HEK293 (cell line): ENCODE measurements around the gene FAM89B.
A peak's percentile ranks its signal among the peaks of the same experiment; 100 is the strongest.

Experiments used
- KLF9 ChIP-seq: fragments of 450-650 bp; formaldehyde crosslinking; IDR thresholded peaks from 2 replicates; pipeline ENCODE4 v1.5.1; 2016; ENCODE audit warnings: missing biosample characterization, missing genetic modification characterization, low read depth
- MEIS1 ChIP-seq: sonication (generic); formaldehyde crosslinking; IDR thresholded peaks from 2 replicates; pipeline ENCODE4 v1.8.1; 2022; ENCODE audit warnings: missing genetic modification reagents, mild to moderate bottlenecking, borderline replicate concordance
- SCRT2 ChIP-seq: fragments of 450-650 bp; formaldehyde crosslinking; IDR thresholded peaks from 2 replicates; pipeline ENCODE4 v1.5.1; 2016; ENCODE audit warnings: missing biosample characterization, missing genetic modification characterization
- SETDB1 ChIP-seq: IDR thresholded peaks from one replicate; pipeline ENCODE4 v1.6.1; 2017; ENCODE audit warnings: mild to moderate bottlenecking, low read length, moderate library complexity, mixed read lengths; ENCODE audit not compliant: insufficient read length
- SP3 ChIP-seq: fragments of 450-650 bp; formaldehyde crosslinking; IDR thresholded peaks from 2 replicates; pipeline ENCODE4 v1.5.1; 2016; ENCODE audit warnings: missing biosample characterization, missing genetic modification characterization
- ZBTB8A ChIP-seq: fragments of 450-650 bp; formaldehyde crosslinking; IDR thresholded peaks from 2 replicates; pipeline ENCODE4 v1.5.1; 2016; ENCODE audit warnings: missing biosample characterization, missing genetic modification characterization
- ZFP37 ChIP-seq: fragments of 450-650 bp; formaldehyde crosslinking; IDR thresholded peaks from 2 replicates; pipeline ENCODE4 v1.5.1; 2016; ENCODE audit warnings: missing biosample characterization, missing genetic modification characterization
- ZNF169 ChIP-seq: fragments of 450-650 bp; formaldehyde crosslinking; IDR thresholded peaks from 2 replicates; pipeline ENCODE4 v1.5.1; 2016; ENCODE audit warnings: missing biosample characterization, missing genetic modification characterization
- ZNF274 ChIP-seq, 2 experiments: fragments of 200-500 bp in 1 of 2; fragments of 450-650 bp in 1 of 2; sonication (Bioruptor generic) in 1 of 2; formaldehyde crosslinking in 1 of 2; IDR thresholded peaks; 2 replicates each; pipeline versions ENCODE4 v1.5.1 to v1.6.1; 2014 to 2016; ENCODE audit warnings: borderline replicate concordance in 1 of 2, inconsistent platforms in 1 of 2, low read length in 1 of 2, missing biosample characterization in 1 of 2, missing genetic modification characterization in 1 of 2
- ZNF311 ChIP-seq: fragments of 450-650 bp; formaldehyde crosslinking; IDR thresholded peaks from 2 replicates; pipeline ENCODE4 v1.5.1; 2017; ENCODE audit warnings: missing biosample characterization, missing genetic modification characterization, borderline replicate concordance
- ZNF350 ChIP-seq: fragments of 450-650 bp; formaldehyde crosslinking; IDR thresholded peaks from 2 replicates; pipeline ENCODE4 v1.5.0; 2017; ENCODE audit warnings: missing biosample characterization, mild to moderate bottlenecking, missing genetic modification characterization
- ZNF394 ChIP-seq: fragments of 450-650 bp; formaldehyde crosslinking; IDR thresholded peaks from 2 replicates; pipeline ENCODE4 v1.5.1; 2016; ENCODE audit warnings: missing biosample characterization, missing genetic modification characterization, mild to moderate bottlenecking, moderate library complexity, borderline replicate concordance
- ZNF501 ChIP-seq: fragments of 450-650 bp; formaldehyde crosslinking; IDR thresholded peaks from 2 replicates; pipeline ENCODE4 v1.5.1; 2016; ENCODE audit warnings: missing biosample characterization, missing genetic modification characterization
- ZNF548 ChIP-seq: fragments of 450-650 bp; formaldehyde crosslinking; IDR thresholded peaks from 2 replicates; pipeline ENCODE4 v1.5.1; 2016; ENCODE audit warnings: missing biosample characterization, missing genetic modification characterization
- ZNF558 ChIP-seq: fragments of 450-650 bp; formaldehyde crosslinking; IDR thresholded peaks from 2 replicates; pipeline ENCODE4 v1.5.1; 2016; ENCODE audit warnings: missing biosample characterization, missing genetic modification characterization
- ZNF596 ChIP-seq: fragments of 450-650 bp; IDR thresholded peaks from 2 replicates; pipeline ENCODE4 v1.5.0; 2018; ENCODE audit warnings: missing biosample characterization, mild to moderate bottlenecking, missing genetic modification characterization, moderate library complexity
- ZNF629 ChIP-seq: fragments of 450-650 bp; formaldehyde crosslinking; IDR thresholded peaks from 2 replicates; pipeline ENCODE4 v1.5.1; 2017; ENCODE audit warnings: missing biosample characterization, missing genetic modification characterization
- ZNF654 ChIP-seq: fragments of 450-650 bp; formaldehyde crosslinking; IDR thresholded peaks from 2 replicates; pipeline ENCODE4 v1.5.1; 2016; ENCODE audit warnings: low read depth, missing biosample characterization, missing genetic modification characterization
- ZNF670 ChIP-seq: fragments of 450-650 bp; formaldehyde crosslinking; IDR thresholded peaks from 2 replicates; pipeline ENCODE4 v1.5.1; 2016; ENCODE audit warnings: missing biosample characterization, missing genetic modification characterization, low read depth
- ZNF791 ChIP-seq: fragments of 450-650 bp; formaldehyde crosslinking; IDR thresholded peaks from 2 replicates; pipeline ENCODE4 v1.5.1; 2016; ENCODE audit warnings: missing biosample characterization, missing genetic modification characterization
- TF ChIP-seq, protein P1 (sequence below): IDR thresholded peaks from 2 replicates; pipeline ENCODE4 v1.6.1; 2011; ENCODE audit warnings: mild to moderate bottlenecking, low read depth, low read length, borderline replicate concordance
- TF ChIP-seq, protein P2 (sequence below): fragments of 450-650 bp; formaldehyde crosslinking; IDR thresholded peaks from 2 replicates; pipeline ENCODE4 v1.5.1; 2016; ENCODE audit warnings: missing biosample characterization, missing genetic modification characterization
- TF ChIP-seq, protein P3 (sequence below): fragments of 450-650 bp; formaldehyde crosslinking; conservative IDR thresholded peaks from 2 replicates; pipeline ENCODE4 v1.5.1; 2016; ENCODE audit warnings: low read depth, missing biosample characterization, missing genetic modification characterization
- TF ChIP-seq, protein P4 (sequence below): fragments of 450-650 bp; formaldehyde crosslinking; IDR thresholded peaks from 2 replicates; pipeline ENCODE4 v1.5.1; 2016; ENCODE audit warnings: missing biosample characterization, missing genetic modification characterization
- TF ChIP-seq, protein P5 (sequence below): fragments of 450-650 bp; formaldehyde crosslinking; IDR thresholded peaks from 2 replicates; pipeline ENCODE4 v1.5.1; 2017; ENCODE audit warnings: missing biosample characterization, missing genetic modification characterization
- TF ChIP-seq, protein P6 (sequence below): fragments of 450-650 bp; formaldehyde crosslinking; IDR thresholded peaks from 2 replicates; pipeline ENCODE4 v1.5.1; 2017; ENCODE audit warnings: missing biosample characterization, missing genetic modification characterization
- TF ChIP-seq, protein P7 (sequence below): fragments of 450-650 bp; formaldehyde crosslinking; IDR thresholded peaks from 2 replicates; pipeline ENCODE4 v1.5.1; 2016; ENCODE audit warnings: missing biosample characterization, missing genetic modification characterization

The FAM89B gene

DNA sequence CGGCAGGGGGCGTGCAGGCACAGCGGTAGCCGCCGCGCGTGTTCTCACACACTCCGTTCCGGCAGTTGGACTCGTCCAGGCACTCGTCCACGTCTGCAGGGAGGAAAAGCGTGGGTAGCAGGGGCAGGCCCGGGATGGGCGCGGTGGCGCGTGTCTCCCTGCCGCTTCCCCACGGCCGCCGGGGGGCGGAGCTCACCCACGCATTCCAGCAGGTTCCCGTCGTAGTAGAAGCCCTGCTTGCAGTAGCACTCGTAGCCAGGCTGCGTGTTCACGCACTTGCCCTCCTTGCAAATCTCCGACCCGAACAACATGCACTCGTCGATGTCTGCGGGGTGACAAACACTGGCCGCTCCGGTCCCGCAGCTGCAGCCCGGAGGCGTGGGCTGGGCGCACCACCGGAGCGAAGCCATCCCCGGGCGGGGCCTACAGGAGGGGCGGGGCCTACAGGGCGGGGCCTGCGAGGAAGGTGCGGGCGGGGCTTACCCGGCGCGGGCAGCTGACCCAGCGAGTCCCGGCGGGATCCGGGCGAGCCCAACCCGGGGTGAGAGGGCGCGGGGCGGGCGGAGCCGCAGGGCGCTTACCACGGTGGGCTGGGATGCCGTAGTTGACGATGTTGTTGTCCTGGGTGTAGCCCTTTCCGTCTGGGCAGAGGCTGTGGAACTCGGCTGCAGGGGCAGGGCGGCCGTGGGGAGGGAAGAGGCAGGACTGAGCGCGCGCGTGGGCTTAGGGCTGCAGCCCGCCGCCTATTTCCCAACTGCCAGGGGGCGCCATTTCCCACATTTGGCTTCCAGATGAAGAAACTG, 31.8 kb upstream of the FAM89B start (continued):
- TF ChIP-seq, protein P1, sequence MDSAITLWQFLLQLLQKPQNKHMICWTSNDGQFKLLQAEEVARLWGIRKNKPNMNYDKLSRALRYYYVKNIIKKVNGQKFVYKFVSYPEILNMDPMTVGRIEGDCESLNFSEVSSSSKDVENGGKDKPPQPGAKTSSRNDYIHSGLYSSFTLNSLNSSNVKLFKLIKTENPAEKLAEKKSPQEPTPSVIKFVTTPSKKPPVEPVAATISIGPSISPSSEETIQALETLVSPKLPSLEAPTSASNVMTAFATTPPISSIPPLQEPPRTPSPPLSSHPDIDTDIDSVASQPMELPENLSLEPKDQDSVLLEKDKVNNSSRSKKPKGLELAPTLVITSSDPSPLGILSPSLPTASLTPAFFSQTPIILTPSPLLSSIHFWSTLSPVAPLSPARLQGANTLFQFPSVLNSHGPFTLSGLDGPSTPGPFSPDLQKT, result no peak
- TF ChIP-seq KLF9 (peak; percentile 84), ZNF596 (tag by site-specific recombination) (no peak), MEIS1 (CRISPR knock-in tag) (no peak), ZNF654 (tag by site-specific recombination) (peak; percentile 39), ZNF558 (no peak), ZNF629 (tag by site-specific recombination) (peak; percentile 56), ZNF274 (IDR thresholded peaks at IDR 0.05; ENCODE audit: low read length) (no peak), ZNF274 (tag by site-specific recombination; IDR thresholded peaks at IDR 0.05; ENCODE audit: borderline replicate concordance) (no peak), ZNF169 (tag by site-specific recombination) (no peak), ZNF501 (peak; percentile 61; the same call in 1 of the 2 replicates), ZNF350 (tag by site-specific recombination) (no peak), ZNF311 (tag by site-specific recombination) (no peak), SCRT2 (tag by site-specific recombination) (peak; percentile 72), ZNF394 (peak; percentile 40; the same call in 1 of the 2 replicates), ZNF791 (no peak), ZFP37 (tag by site-specific recombination) (peak; percentile 67; the same call in 1 of the 2 replicates), ZNF548 (tag by site-specific recombination) (no peak), SETDB1 (no peak), ZBTB8A (tag by site-specific recombination) (peak; percentile 100), ZNF670 (tag by site-specific recombination) (no peak), SP3 (tag by site-specific recombination) (peak; percentile 84)
- TF ChIP-seq, protein P2, sequence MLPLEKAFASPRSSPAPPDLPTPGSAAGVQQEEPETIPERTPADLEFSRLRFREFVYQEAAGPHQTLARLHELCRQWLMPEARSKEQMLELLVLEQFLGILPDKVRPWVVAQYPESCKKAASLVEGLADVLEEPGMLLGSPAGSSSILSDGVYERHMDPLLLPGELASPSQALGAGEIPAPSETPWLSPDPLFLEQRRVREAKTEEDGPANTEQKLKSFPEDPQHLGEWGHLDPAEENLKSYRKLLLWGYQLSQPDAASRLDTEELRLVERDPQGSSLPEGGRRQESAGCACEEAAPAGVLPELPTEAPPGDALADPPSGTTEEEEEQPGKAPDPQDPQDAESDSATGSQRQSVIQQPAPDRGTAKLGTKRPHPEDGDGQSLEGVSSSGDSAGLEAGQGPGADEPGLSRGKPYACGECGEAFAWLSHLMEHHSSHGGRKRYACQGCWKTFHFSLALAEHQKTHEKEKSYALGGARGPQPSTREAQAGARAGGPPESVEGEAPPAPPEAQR (tag by site-specific recombination), result no peak
- TF ChIP-seq, protein P3, sequence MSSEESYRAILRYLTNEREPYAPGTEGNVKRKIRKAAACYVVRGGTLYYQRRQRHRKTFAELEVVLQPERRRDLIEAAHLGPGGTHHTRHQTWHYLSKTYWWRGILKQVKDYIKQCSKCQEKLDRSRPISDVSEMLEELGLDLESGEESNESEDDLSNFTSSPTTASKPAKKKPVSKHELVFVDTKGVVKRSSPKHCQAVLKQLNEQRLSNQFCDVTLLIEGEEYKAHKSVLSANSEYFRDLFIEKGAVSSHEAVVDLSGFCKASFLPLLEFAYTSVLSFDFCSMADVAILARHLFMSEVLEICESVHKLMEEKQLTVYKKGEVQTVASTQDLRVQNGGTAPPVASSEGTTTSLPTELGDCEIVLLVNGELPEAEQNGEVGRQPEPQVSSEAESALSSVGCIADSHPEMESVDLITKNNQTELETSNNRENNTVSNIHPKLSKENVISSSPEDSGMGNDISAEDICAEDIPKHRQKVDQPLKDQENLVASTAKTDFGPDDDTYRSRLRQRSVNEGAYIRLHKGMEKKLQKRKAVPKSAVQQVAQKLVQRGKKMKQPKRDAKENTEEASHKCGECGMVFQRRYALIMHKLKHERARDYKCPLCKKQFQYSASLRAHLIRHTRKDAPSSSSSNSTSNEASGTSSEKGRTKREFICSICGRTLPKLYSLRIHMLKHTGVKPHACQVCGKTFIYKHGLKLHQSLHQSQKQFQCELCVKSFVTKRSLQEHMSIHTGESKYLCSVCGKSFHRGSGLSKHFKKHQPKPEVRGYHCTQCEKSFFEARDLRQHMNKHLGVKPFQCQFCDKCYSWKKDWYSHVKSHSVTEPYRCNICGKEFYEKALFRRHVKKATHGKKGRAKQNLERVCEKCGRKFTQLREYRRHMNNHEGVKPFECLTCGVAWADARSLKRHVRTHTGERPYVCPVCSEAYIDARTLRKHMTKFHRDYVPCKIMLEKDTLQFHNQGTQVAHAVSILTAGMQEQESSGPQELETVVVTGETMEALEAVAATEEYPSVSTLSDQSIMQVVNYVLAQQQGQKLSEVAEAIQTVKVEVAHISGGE (tag by site-specific recombination), result peak; percentile 91
- TF ChIP-seq, protein P4, sequence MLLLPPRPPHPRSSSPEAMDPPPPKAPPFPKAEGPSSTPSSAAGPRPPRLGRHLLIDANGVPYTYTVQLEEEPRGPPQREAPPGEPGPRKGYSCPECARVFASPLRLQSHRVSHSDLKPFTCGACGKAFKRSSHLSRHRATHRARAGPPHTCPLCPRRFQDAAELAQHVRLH (tag by site-specific recombination), result 0 out of 2 replicates have a peak, but pooled peaks have one; percentile 32
- TF ChIP-seq, protein P5, sequence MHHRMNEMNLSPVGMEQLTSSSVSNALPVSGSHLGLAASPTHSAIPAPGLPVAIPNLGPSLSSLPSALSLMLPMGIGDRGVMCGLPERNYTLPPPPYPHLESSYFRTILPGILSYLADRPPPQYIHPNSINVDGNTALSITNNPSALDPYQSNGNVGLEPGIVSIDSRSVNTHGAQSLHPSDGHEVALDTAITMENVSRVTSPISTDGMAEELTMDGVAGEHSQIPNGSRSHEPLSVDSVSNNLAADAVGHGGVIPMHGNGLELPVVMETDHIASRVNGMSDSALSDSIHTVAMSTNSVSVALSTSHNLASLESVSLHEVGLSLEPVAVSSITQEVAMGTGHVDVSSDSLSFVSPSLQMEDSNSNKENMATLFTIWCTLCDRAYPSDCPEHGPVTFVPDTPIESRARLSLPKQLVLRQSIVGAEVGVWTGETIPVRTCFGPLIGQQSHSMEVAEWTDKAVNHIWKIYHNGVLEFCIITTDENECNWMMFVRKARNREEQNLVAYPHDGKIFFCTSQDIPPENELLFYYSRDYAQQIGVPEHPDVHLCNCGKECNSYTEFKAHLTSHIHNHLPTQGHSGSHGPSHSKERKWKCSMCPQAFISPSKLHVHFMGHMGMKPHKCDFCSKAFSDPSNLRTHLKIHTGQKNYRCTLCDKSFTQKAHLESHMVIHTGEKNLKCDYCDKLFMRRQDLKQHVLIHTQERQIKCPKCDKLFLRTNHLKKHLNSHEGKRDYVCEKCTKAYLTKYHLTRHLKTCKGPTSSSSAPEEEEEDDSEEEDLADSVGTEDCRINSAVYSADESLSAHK, result 0 out of 2 replicates have a peak, but pooled peaks have one; percentile 13
- TF ChIP-seq, protein P6, sequence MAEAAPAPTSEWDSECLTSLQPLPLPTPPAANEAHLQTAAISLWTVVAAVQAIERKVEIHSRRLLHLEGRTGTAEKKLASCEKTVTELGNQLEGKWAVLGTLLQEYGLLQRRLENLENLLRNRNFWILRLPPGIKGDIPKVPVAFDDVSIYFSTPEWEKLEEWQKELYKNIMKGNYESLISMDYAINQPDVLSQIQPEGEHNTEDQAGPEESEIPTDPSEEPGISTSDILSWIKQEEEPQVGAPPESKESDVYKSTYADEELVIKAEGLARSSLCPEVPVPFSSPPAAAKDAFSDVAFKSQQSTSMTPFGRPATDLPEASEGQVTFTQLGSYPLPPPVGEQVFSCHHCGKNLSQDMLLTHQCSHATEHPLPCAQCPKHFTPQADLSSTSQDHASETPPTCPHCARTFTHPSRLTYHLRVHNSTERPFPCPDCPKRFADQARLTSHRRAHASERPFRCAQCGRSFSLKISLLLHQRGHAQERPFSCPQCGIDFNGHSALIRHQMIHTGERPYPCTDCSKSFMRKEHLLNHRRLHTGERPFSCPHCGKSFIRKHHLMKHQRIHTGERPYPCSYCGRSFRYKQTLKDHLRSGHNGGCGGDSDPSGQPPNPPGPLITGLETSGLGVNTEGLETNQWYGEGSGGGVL (tag by site-specific recombination), result no peak; the same call in 1 of the 2 replicates
- TF ChIP-seq, protein P7, sequence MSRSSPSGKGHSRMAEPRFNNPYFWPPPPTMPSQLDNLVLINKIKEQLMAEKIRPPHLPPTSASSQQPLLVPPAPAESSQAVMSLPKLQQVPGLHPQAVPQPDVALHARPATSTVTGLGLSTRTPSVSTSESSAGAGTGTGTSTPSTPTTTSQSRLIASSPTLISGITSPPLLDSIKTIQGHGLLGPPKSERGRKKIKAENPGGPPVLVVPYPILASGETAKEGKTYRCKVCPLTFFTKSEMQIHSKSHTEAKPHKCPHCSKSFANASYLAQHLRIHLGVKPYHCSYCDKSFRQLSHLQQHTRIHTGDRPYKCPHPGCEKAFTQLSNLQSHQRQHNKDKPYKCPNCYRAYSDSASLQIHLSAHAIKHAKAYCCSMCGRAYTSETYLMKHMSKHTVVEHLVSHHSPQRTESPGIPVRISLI (tag by site-specific recombination), result no peak
